Keratinocyte (primary cell): ENCODE data around the gene SH3RF1. TPM values are rescaled to one million over a fixed set of nuclear protein-coding genes. Genes with fewer than 3 reads are reported as not detected.
"Not testable (repeated sequence)": the region's sequence is repeated elsewhere in the genome, so short reads cannot be mapped to it uniquely, and the experiment has no call there.

ENCODE experiments used
- DNase-seq: peaks from one replicate; pipeline ENCODE4 v3.0.0-alpha.2; 2011; ENCODE audit warnings: low read depth, missing footprints, low spot score
- FAIRE-seq: peaks from 2 replicates; lab custom pipeline; 2011; peaks lifted over from hg19 to GRCh38; lab: Jason Lieb, UNC
- H2AFZ ChIP-seq: 2 replicates; pipeline ENCODE4 v1.6.0; 2012; ENCODE audit warnings: low read length, control low read depth, inconsistent platforms; ENCODE audit not compliant: control insufficient read depth
- H3K27ac ChIP-seq: 2 replicates; pipeline ENCODE4 v1.5.1; 2011; ENCODE audit warnings: low read length; ENCODE audit not compliant: control insufficient read depth, insufficient read depth
- H3K27me3 ChIP-seq: 3 replicates; pipeline ENCODE4 v1.6.0; 2011; ENCODE audit warnings: low read length; ENCODE audit not compliant: control insufficient read depth, insufficient read depth; ENCODE audit errors: extremely low read depth
- H3K36me3 ChIP-seq, 2 experiments: 2 replicates in 1 of 2; 3 replicates in 1 of 2; pipeline ENCODE4 v1.5.1; 2011; ENCODE audit warnings: low read length in 2 of 2, mild to moderate bottlenecking in 1 of 2; ENCODE audit not compliant: control insufficient read depth in 2 of 2, insufficient read depth in 2 of 2; ENCODE audit errors: extremely low read depth in 1 of 2
- H3K4me1 ChIP-seq: 3 replicates; pipeline ENCODE4 v1.5.1; 2011; ENCODE audit warnings: low read length; ENCODE audit not compliant: control insufficient read depth, insufficient read depth; ENCODE audit errors: extremely low read depth
- H3K4me2 ChIP-seq: 3 replicates; pipeline ENCODE4 v1.6.0; 2011; ENCODE audit warnings: low read depth, low read length; ENCODE audit not compliant: control insufficient read depth, insufficient read depth; ENCODE audit errors: extremely low read depth
- H3K4me3 ChIP-seq, 3 experiments: fragments of 200-600 bp in 1 of 3; sonication (generic) in 1 of 3; 2 replicates in 2 of 3; 3 replicates in 1 of 3; pipeline ENCODE4 v1.5.1; 2011 to 2016; ENCODE audit warnings: low read length in 3 of 3, mild to moderate bottlenecking in 3 of 3, control low read depth in 2 of 3, inconsistent platforms in 1 of 3, low read depth in 1 of 3, mixed read lengths in 1 of 3, mixed run types in 1 of 3, moderate library complexity in 1 of 3; ENCODE audit not compliant: control insufficient read depth in 2 of 3, insufficient read depth in 2 of 3; ENCODE audit errors: extremely low read depth in 1 of 3
- H3K79me2 ChIP-seq: 2 replicates; pipeline ENCODE4 v1.6.0; 2012; ENCODE audit warnings: low read length; ENCODE audit not compliant: control insufficient read depth, insufficient read depth
- H3K9ac ChIP-seq: 3 replicates; pipeline ENCODE4 v1.6.0; 2011; ENCODE audit warnings: low read length; ENCODE audit not compliant: control insufficient read depth, insufficient read depth; ENCODE audit errors: extremely low read depth
- H3K9me1 ChIP-seq: 3 replicates; pipeline ENCODE4 v1.6.0; 2011; ENCODE audit warnings: low read length; ENCODE audit not compliant: control insufficient read depth, insufficient read depth; ENCODE audit errors: extremely low read depth
- H3K9me3 ChIP-seq: 2 replicates; pipeline ENCODE4 v1.5.1; 2012; ENCODE audit warnings: low read depth, low read length; ENCODE audit not compliant: control insufficient read depth
- H4K20me1 ChIP-seq: 3 replicates; pipeline ENCODE4 v1.6.0; 2011; ENCODE audit warnings: low read length; ENCODE audit not compliant: control insufficient read depth, insufficient read depth; ENCODE audit errors: extremely low read depth
- EZH2 ChIP-seq: IDR thresholded peaks from one replicate; pipeline ENCODE4 v1.6.1; 2012; ENCODE audit warnings: inconsistent platforms, mild to moderate bottlenecking, low read length, moderate library complexity
- dilution Hi-C: fragments of 300-500 bp; cut with MboI; formaldehyde crosslinking; loops from one replicate; pipeline ENCODE4 v1.7.0; 2020; ENCODE audit warnings: low sequenced_read_pairs; ENCODE audit not compliant: extremely low pct_ligation_motif_present
- polyA plus RNA-seq, 5 experiments: library from polyadenylated mRNA; depleted of rRNA in 3 of 5; stranded (reverse) in 3 of 5; stranded (forward) in 1 of 5; unstranded in 1 of 5; fragments of >200 nt; gene quantifications; 1 replicate in 1 of 5; 2 replicates in 3 of 5; 3 replicates in 1 of 5; pipeline versions ENCODE4 v1.2.1 to v1.2.3, GENCODE V29; 2011 to 2012; ENCODE audit warnings: missing spikeins in 2 of 5, low read depth in 1 of 5, low replicate concordance in 1 of 5
- TF ChIP-seq, protein P1 (sequence below), 3 experiments: IDR thresholded peaks in 1 of 3; conservative IDR thresholded peaks in 1 of 3; optimal IDR thresholded peaks in 1 of 3; 2 replicates in 2 of 3; 3 replicates in 1 of 3; pipeline versions ENCODE3 to v1.5.1; 2011; ENCODE audit warnings: low read length in 3 of 3, mild to moderate bottlenecking in 3 of 3, moderate library complexity in 2 of 3, control low read depth in 1 of 3, inconsistent platforms in 1 of 3; ENCODE audit not compliant: insufficient read depth in 2 of 3; ENCODE audit errors: extremely low read depth in 1 of 3

The SH3RF1 gene
- polyA plus RNA-seq, 1 donor (not counting 4 experiments of a cell fraction or from before 2014, with no cell fraction given): 9.5 TPM

DNA sequence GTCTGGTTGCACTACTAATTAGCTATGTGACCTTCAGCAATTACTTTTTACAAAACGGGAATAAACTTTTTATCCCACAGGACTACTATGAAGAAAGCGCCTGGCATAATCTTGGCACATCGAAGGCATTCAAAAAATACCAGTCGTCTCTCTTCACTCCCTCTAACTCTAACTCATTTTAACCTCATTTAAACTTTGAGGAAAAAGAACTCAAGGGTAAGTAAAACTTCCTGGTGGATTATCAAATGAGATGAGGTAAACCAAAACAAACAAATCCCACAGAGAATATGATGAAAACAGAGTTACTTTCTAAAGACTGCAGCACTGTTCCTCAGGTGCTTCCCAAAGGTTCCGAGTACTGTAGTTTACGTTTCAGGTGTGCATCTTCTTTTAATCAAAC lies 66.9 kb downstream of the SH3RF1 start:
- Histone ChIP-seq H3K36me3 (no peaks in the 10 kb centered on the region), H3K9me3 (no peaks in the 10 kb centered on the region), H3K4me1 (peaks cover 29% of the 10 kb centered on the region), H3K27me3 (no peaks in the 10 kb centered on the region), H3K4me3 (peak overlapping the region in 1 of 3 experiments; percentile 39), H3K9me1 (peaks cover 3% of the 10 kb centered on the region), H3K9ac (peak overlapping the region; percentile 59), H3K27ac (peak overlapping the region; percentile 88), H3K79me2 (peaks cover 58% of the 10 kb centered on the region), H2AFZ (no peak overlapping the region), H3K4me2 (peak overlapping the region; percentile 75), H4K20me1 (no peaks in the 10 kb centered on the region)
- no peak for TF ChIP-seq EZH2
- TF ChIP-seq, protein P1, sequence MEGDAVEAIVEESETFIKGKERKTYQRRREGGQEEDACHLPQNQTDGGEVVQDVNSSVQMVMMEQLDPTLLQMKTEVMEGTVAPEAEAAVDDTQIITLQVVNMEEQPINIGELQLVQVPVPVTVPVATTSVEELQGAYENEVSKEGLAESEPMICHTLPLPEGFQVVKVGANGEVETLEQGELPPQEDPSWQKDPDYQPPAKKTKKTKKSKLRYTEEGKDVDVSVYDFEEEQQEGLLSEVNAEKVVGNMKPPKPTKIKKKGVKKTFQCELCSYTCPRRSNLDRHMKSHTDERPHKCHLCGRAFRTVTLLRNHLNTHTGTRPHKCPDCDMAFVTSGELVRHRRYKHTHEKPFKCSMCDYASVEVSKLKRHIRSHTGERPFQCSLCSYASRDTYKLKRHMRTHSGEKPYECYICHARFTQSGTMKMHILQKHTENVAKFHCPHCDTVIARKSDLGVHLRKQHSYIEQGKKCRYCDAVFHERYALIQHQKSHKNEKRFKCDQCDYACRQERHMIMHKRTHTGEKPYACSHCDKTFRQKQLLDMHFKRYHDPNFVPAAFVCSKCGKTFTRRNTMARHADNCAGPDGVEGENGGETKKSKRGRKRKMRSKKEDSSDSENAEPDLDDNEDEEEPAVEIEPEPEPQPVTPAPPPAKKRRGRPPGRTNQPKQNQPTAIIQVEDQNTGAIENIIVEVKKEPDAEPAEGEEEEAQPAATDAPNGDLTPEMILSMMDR (optimal IDR thresholded peaks at IDR 0.05 in 1 of 3, IDR thresholded peaks at IDR 0.05 in 1 of 3, conservative IDR thresholded peaks at IDR 0.05 in 1 of 3; ENCODE audit: extremely low read depth in 1 of 3, insufficient read depth in 2 of 3, low read length in 3 of 3): no peak
- peak; percentile 20 for FAIRE-seq
- no peak for DNase-seq
- dilution Hi-C loops: no loop called here

DNA sequence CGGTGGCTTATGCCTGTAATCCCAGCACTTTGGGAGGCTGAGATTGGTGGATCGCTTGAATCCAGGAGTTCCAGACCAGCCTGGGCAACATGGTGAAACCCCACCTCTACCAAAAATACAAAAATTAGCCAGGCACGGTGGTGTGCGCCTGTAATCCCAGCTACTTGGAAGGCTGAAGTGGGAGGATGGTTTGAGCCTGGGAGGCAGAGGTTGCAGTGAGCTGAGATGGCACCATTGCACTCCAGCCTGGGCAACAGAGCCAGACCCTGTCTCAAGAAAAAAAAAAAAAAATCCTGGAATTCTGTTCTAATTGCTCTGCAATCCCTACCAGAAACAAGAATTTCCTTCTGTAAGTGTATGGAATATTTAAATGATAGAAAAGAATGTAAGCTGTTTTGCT lies 67.5 kb downstream of the SH3RF1 start:
- peaks cover 59% of the 10 kb centered on the region for H3K79me2 ChIP-seq
- FAIRE-seq, H3K9ac ChIP-seq, H3K9me1 ChIP-seq, H3K36me3 ChIP-seq, H3K27me3 ChIP-seq, H3K4me2 ChIP-seq, H3K9me3 ChIP-seq, DNase-seq, H3K4me3 ChIP-seq, H3K27ac ChIP-seq, H4K20me1 ChIP-seq, dilution Hi-C loops, H2AFZ ChIP-seq: not testable (repeated sequence)
- peaks cover 29% of the 10 kb centered on the region for H3K4me1 ChIP-seq

DNA sequence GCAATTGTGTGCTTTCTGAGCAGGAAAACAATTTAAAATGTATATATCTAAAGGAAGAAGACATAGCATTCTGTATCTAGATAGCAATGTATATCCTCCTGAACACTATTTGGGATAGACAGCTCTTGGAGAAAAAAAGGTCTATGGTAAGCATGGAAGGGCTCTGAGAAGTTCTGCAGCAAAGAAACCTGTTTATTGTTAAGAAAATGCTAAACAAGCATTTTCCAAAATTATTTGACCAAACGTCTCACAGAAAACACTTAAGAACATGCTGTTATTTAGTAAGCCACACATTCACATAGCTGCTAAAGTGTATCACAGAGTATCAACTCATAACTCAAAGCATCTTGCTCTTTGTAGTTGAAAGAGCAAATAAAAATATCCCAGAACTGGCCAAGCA lies 67.9 kb downstream of the SH3RF1 start:
- DNase-seq: no peak
- Histone ChIP-seq H3K27me3 (no peaks in the 10 kb centered on the region), H3K27ac (no peak overlapping the region), H3K4me1 (peaks cover 29% of the 10 kb centered on the region), H3K9me1 (peaks cover 3% of the 10 kb centered on the region), H3K79me2 (peaks cover 59% of the 10 kb centered on the region), H3K36me3 (no peaks in the 10 kb centered on the region), H3K4me2 (no peak overlapping the region), H3K4me3 (no peak overlapping the region), H2AFZ (no peak overlapping the region), H4K20me1 (no peaks in the 10 kb centered on the region), H3K9ac (no peak overlapping the region), H3K9me3 (no peaks in the 10 kb centered on the region)
- FAIRE-seq: peak; percentile 26
- dilution Hi-C loops: no loop called here
- no peak for TF ChIP-seq EZH2
- TF ChIP-seq, protein P1 (optimal IDR thresholded peaks at IDR 0.05 in 1 of 3, IDR thresholded peaks at IDR 0.05 in 1 of 3, conservative IDR thresholded peaks at IDR 0.05 in 1 of 3; ENCODE audit: extremely low read depth in 1 of 3, insufficient read depth in 2 of 3, low read length in 3 of 3): no peak
